Breast epithelium (tissue), 3 donors: Measurements from ENCODE around the gene NAB2.

Source experiments
- CTCF ChIP-seq, 3 donors: fragments of 450-650 bp; IDR thresholded peaks; one replicate each; pipeline ENCODE4 v1.5.1; 2016 to 2017; ENCODE audit warnings: antibody characterized with exemption in 3 of 3, mild to moderate bottlenecking in 3 of 3, moderate library complexity in 3 of 3
- POLR2A ChIP-seq: fragments of 450-650 bp; IDR thresholded peaks from one replicate; pipeline ENCODE4 v1.6.1; 2016; ENCODE audit warnings: antibody characterized with exemption, mild to moderate bottlenecking, moderate library complexity
- POLR2AphosphoS5 ChIP-seq, 3 donors: sonication (generic); formaldehyde crosslinking; IDR thresholded peaks; one replicate each; pipeline ENCODE4 v1.6.1; 2017; ENCODE audit warnings: antibody characterized with exemption in 3 of 3

GRCh38 chr12:57055824-57056223, 33.1 kb upstream of the NAB2 start:
- TF ChIP-seq CTCF (IDR thresholded peaks at IDR 0.05): no peak
- TF ChIP-seq POLR2AphosphoS5 (IDR thresholded peaks at IDR 0.05): no peak
- TF ChIP-seq POLR2A: no peak
